Measurements from ENCODE around the gene MAP1LC3B2.
A peak's percentile ranks its signal among the peaks of the same experiment; 100 is the strongest.

The MAP1LC3B2 gene

GRCh38 chr12:116597886-116598285 is 38.7 kb downstream of the MAP1LC3B2 start:
- no peak for DNase-seq

- no peak for DNase-seq
Measured at GRCh38 chr12:116598311-116599284, 39.4 kb downstream of the MAP1LC3B2 start.

DNA sequence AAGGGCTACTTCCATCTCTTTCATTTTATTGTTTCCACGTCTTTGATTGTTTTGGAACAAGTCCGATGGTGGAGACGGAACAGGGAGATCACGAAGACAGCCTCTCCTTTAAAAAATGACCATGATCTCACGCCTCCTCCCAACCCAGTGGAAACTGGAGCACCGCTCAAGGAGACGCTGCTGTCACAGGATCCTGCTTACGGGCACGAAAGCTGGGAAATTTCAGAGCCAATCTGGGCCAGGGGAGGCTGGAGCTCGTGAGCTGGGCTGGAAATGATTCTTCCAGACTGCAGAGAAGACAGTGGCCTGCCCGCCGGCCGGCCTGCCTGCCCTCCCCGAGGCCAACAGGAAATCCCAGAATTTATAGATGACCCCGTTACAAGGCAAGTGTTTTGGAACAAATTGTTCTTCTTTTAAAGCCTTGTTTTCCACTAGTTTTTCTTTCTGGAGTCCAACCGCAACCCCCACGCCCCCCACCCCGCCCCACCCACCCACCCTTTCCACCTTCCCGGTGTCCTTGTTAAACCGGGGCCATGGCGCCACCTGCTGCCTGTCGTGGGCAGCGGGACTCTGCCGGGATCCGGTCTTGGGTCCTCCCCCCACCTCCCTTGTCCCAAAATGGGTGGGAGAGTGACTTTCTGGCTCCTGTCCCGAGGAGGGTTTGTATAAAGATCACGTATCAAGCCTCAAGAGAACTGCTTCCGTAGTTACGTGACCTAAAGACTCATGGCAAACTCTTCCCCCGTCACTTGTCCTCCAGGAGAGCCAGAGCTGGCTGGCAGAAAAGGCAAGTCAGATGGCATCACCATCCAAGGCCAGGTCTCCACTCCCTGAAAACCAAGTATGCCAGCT is 40.3 kb downstream of the MAP1LC3B2 start:
- peak; percentile 68 for DNase-seq

DNA sequence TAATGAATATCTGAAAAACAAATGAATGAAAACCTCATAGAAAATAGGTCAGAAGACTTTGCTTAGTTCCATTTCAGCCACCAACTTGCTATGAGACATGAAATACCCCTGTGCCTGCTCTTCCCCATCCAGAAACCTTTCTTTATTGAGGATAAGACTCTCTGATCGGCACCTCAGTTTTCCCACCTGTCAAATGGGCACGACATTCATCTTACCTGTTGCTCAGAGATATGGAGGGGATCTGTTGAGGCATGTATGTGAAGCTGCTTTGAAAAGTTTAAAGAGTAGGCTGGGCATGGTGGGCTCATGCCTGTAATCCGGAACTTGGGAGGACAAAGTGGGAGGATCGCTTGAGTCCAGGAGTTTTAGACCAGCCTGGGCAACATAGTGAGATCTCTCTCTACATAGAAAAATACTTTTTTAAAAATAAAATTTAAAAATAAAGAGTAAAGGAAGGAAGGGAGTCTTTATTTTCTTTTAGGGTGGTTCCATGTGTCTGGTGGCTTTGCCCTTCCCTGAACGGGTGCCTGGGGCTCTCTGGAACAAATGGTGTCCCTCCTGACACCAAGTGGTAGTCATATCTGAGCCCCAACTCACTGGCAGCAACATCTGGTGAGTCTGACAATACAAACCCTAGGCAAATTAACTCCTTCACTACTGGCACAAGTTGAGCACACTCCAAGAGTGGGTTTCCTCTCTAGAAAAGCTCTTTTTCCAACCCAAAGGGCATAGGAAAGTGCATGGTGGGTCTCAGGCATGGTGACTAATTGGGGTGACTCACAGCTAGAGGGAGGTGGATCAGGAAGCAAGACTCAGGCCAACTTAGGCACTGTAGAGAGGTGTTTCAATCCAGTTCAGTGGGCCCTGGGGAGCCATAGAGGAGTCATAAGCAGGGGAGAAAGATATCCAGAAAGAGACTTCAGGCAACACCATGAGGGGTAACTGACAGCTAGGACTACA is 42.1 kb downstream of the MAP1LC3B2 start:
- no peak for DNase-seq

GRCh38 chr12:116601933-116602810 is 43.0 kb downstream of the MAP1LC3B2 start:
- no peak for DNase-seq

- no peak for DNase-seq
Measured at GRCh38 chr12:116603546-116604177, 44.5 kb downstream of the MAP1LC3B2 start.

GRCh38 chr12:116604178-116604895 is 45.2 kb downstream of the MAP1LC3B2 start:
- DNase-seq, result no peak

DNA sequence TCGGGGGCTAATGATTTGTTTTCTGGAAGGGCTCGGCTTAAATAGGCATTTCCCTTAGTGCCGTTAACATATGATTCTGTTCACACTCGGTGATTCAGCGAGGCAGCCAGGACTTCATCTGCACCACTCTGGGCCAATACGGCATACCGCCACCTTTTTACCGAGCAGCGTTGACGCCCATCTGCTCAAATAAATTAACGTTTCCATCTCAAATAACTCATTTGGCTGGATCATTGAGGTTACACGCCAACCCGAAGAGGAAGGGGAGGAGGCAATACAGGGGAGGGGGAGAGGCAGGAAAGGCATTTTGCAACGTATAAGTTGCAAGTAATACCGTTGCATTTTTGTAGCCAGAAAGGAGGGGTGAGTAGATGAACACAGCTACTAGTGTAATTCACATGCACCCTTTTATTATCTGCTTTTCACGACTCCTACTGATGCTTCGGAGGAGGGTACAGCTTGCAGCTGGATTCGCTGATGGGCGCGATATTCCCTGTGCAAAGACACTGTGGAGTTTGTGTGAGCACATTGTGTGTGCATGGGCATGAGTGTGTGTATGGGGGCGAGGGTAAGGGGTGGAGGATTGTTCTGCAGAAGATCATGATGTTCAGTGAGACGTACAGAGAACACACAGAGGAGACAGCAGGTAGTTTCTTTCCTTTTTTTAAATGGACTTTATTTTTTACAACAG is 45.9 kb downstream of the MAP1LC3B2 start:
- DNase-seq, result no peak

DNA sequence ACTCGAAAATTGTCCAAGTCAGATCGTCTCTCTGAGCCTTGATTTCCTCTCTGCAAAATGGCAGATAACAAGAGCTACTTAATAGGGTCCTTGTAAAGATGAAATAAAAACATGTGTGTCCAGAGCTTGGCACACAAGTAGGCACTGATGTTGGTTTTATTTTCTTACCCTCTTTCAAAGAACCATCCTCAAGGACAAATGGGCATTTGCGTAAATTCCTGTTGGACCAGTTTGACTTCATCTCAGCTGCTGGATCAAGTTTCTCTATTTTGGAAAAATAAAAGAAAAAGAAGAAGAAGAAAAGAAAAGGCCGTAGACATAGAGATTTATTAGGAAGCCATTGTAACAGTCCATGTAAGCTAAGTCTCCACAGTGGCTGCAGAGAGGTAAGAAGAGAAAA is 47.2 kb downstream of the MAP1LC3B2 start:
- DNase-seq, result no peak

- no peak for DNase-seq
Measured at GRCh38 chr12:116607039-116607438, 47.9 kb downstream of the MAP1LC3B2 start.

GRCh38 chr12:116609319-116610114 is 50.3 kb downstream of the MAP1LC3B2 start:
- no peak for DNase-seq

GRCh38 chr12:116610971-116611541 is 51.9 kb downstream of the MAP1LC3B2 start:
- no peak for DNase-seq

DNA sequence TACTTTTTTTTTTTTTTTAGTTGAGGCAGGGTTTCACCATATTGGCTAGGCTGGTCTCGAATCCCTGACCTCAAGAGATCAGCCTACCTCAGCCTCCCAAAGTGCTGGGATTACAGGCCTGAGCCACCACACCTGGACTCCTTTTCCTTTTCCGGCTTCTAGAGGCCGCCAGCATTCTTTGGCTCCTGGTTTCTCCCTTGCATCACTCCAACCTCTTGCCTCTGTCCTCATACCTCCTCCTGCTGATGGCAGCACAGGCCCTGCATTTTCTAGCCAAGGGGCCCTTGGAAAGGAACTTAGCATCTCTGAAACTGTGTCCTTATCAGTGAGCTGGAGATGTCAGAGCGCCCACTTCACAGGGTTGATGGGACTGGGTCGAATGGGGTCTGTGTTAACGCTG is 53.3 kb downstream of the MAP1LC3B2 start:
- DNase-seq, result no peak

DNA sequence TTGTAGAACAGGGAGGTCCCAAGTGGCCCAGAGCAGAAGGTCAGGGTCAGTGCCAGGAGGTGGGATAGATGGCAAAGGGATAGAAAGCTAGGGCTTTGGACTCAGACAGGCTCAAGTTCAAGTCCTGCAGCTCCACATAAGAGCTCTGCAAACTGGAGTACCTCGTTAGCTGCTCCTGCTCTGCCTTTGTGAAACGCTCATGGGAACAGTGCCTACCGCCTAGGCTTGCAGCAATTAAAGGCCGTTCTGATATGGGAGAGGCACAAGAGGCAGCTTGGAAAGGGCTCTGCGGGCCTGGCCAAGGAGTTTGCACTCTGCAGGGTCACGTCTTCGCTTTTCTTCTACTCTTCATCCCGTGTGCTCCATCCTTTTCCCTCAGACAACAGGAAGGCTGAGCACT is 54.1 kb downstream of the MAP1LC3B2 start:
- DNase-seq, result no peak

GRCh38 chr12:116614194-116614915 is 55.2 kb downstream of the MAP1LC3B2 start:
- no peak for DNase-seq

- no peak for DNase-seq
Measured at GRCh38 chr12:116615141-116615861, 56.1 kb downstream of the MAP1LC3B2 start.

Data from 8988T (cell line).